ENCODE results near the gene ITFG2.

DNA sequence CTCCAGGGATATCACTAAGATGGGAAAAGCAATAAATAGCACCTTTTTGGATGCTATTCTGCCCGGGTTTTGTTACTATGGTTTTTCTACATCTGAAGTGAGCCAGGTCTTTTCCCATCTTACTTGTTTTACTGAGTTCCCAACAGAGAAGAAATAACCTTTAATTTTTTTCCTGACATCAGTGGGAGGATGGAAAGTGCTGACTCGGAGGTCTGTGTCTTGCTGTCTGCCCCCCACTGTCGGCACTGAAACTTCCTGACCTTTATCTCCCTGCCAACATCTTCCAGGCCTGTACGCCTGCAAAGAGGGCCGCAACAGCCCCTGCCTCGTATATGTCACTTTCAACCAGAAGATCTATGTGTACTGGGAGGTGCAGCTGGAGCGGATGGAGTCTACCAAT is 11.0 kb downstream of the ITFG2 start:
- no peak for TF ChIP-seq CTCF (IDR thresholded peaks at IDR 0.05)
- TF ChIP-seq POLR2A (IDR thresholded peaks at IDR 0.05): no peak

All from thyroid gland (tissue), 4 donors.